Glutamatergic neuron (in vitro differentiated cells): Measurements from ENCODE around the gene GRM4. TPM values are rescaled to one million over a fixed set of nuclear protein-coding genes. Genes with fewer than 3 reads are reported as not detected.

Experiments
- DNase-seq: peaks from one replicate; pipeline ENCODE4 v3.0.0; 2022
- H3K27ac Mint-ChIP-seq: one replicate; pipeline ENCODE4 v1.8.0; 2020; ENCODE audit warnings: mild to moderate bottlenecking, mixed read lengths, inconsistent platforms; ENCODE audit not compliant: unreplicated experiment
- H3K27me3 Mint-ChIP-seq: one replicate; pipeline ENCODE4 v1.8.0; 2020; ENCODE audit warnings: mild to moderate bottlenecking, moderate library complexity, mixed read lengths, inconsistent platforms; ENCODE audit not compliant: unreplicated experiment
- H3K36me3 Mint-ChIP-seq: one replicate; pipeline ENCODE4 v1.8.0; 2020; ENCODE audit warnings: mild to moderate bottlenecking, mixed read lengths, inconsistent platforms; ENCODE audit not compliant: unreplicated experiment
- H3K4me1 Mint-ChIP-seq: one replicate; pipeline ENCODE4 v1.8.0; 2020; ENCODE audit warnings: mild to moderate bottlenecking, low read depth, mixed read lengths, inconsistent platforms; ENCODE audit not compliant: unreplicated experiment
- H3K4me3 Mint-ChIP-seq: one replicate; pipeline ENCODE4 v1.8.0; 2020; ENCODE audit warnings: mild to moderate bottlenecking, mixed read lengths, inconsistent platforms; ENCODE audit not compliant: unreplicated experiment
- H3K9me3 Mint-ChIP-seq: one replicate; pipeline ENCODE4 v1.8.0; 2020; ENCODE audit warnings: mild to moderate bottlenecking, moderate library complexity, mixed read lengths, inconsistent platforms; ENCODE audit not compliant: unreplicated experiment
- microRNA-seq: library from miRNA; unstranded; fragments of <30 nt; microRNA quantifications from one replicate; pipeline ENCODE4, GENCODE V29; 2020; ENCODE audit not compliant: unreplicated experiment
- total RNA-seq: library from RNA; stranded (reverse); fragmentation: NEBNext Ultra II Directional; extraction: Animal tissue kit (Norgen Biotek cat#: 25700); gene quantifications from one replicate; pipeline ENCODE4 v1.2.1, GENCODE V29; 2021; ENCODE audit not compliant: unreplicated experiment
- TF ChIP-seq, protein P1 (sequence below): fragments of 200-600 bp; sonication (generic); IDR thresholded peaks from one replicate; pipeline ENCODE4 v1.5.0; 2021; ENCODE audit not compliant: partially characterized antibody, unreplicated experiment

Gene GRM4
- total RNA-seq, 1 donor from 2014 or later, result 119 TPM

DNA sequence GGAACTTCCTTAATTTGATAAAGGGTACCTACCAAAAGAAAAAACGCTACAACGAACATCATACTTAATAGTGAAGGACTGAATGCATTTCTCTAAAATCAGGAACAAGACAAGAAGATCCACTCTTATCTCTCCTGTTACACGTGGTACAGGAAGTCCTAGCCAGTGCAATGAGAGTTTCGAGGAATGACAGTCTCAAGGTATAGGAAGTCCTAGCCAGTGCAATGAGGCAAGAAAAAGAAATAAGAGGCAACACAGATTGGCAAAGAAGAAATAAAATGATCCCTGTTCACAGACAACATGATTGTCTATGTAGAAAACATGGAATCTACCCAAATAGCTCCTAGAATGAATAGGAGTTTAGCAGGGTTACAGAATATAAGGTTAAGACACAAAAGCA is 174.3 kb downstream of the GRM4 start:
- H3K4me1 Mint-ChIP-seq, result peaks cover 14% of the 10 kb centered on the region

More for the DNA sequence above, 174.3 kb downstream of the GRM4 start:
- H3K27ac Mint-ChIP-seq, result no peak overlapping the region
- peaks cover 5% of the 10 kb centered on the region for H3K9me3 Mint-ChIP-seq
- TF ChIP-seq, protein P1, sequence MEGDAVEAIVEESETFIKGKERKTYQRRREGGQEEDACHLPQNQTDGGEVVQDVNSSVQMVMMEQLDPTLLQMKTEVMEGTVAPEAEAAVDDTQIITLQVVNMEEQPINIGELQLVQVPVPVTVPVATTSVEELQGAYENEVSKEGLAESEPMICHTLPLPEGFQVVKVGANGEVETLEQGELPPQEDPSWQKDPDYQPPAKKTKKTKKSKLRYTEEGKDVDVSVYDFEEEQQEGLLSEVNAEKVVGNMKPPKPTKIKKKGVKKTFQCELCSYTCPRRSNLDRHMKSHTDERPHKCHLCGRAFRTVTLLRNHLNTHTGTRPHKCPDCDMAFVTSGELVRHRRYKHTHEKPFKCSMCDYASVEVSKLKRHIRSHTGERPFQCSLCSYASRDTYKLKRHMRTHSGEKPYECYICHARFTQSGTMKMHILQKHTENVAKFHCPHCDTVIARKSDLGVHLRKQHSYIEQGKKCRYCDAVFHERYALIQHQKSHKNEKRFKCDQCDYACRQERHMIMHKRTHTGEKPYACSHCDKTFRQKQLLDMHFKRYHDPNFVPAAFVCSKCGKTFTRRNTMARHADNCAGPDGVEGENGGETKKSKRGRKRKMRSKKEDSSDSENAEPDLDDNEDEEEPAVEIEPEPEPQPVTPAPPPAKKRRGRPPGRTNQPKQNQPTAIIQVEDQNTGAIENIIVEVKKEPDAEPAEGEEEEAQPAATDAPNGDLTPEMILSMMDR, result no peak
- peaks cover 12% of the 10 kb centered on the region for H3K27me3 Mint-ChIP-seq
- no peak for DNase-seq
- no peak overlapping the region for H3K4me3 Mint-ChIP-seq
- H3K36me3 Mint-ChIP-seq, result peaks cover under 1% of the 10 kb centered on the region

Small RNAs within 50 kb of the gene (microRNA-seq; reads per million reads assigned to microRNA genes)
- gene MIR1275, result 17.5 reads per million, percentile 57 among the genes with 10 or more reads in this experiment

Other genes starting within 250 kb of the GRM4 start
- 322 TPM for gene HMGA1, start 90.8 kb upstream of the GRM4 start, total RNA-seq
- 54.7 TPM for gene SMIM29, start 102.9 kb upstream of the GRM4 start, total RNA-seq
- 76.1 TPM for gene NUDT3, start 246.6 kb upstream of the GRM4 start, total RNA-seq